Uterus (tissue), 4 donors: ENCODE data around the gene ADCY2. TPM values are rescaled to one million over a fixed set of nuclear protein-coding genes. Genes with fewer than 3 reads are reported as not detected.

Experiments used
- DNase-seq, 2 donors: peaks; one replicate each; pipeline ENCODE4 v3.0.0-alpha.2; 2019 to 2020
- H3K27ac ChIP-seq, 2 donors: fragments of 200-600 bp; sonication (generic); 1 replicate in 1 of 2; 2 replicates in 1 of 2; pipeline ENCODE4 v1.5.1; 2016 to 2018
- H3K27me3 ChIP-seq, 2 donors: fragments of 200-600 bp; sonication (generic); one replicate each; pipeline ENCODE4 v1.5.1; 2018 to 2019; ENCODE audit warnings: control low read depth in 1 of 2
- H3K36me3 ChIP-seq, 2 donors: fragments of 200-600 bp; sonication (generic); one replicate each; pipeline ENCODE4 v1.5.1; 2019; ENCODE audit warnings: control low read depth in 1 of 2
- H3K4me1 ChIP-seq, 2 donors: fragments of 200-600 bp; sonication (generic); one replicate each; pipeline ENCODE4 v1.5.1; 2018 to 2019; ENCODE audit warnings: control low read depth in 1 of 2
- H3K4me3 ChIP-seq, 2 donors: fragments of 200-600 bp; sonication (generic); 1 replicate in 1 of 2; 2 replicates in 1 of 2; pipeline ENCODE4 v1.5.1; 2018 to 2019; ENCODE audit warnings: mild to moderate bottlenecking in 1 of 2
- H3K9me3 ChIP-seq, 2 donors: fragments of 200-600 bp; sonication (generic); one replicate each; pipeline ENCODE4 v1.5.1; 2019; ENCODE audit warnings: control low read depth in 1 of 2
- CTCF ChIP-seq, 4 experiments: fragments of 200-600 bp in 2 of 4; fragments of 450-650 bp in 2 of 4; sonication (generic) in 2 of 4; IDR thresholded peaks; one replicate each; pipeline ENCODE4 v1.5.1; 2016 to 2019; ENCODE audit warnings: antibody characterized with exemption in 4 of 4, mild to moderate bottlenecking in 2 of 4, moderate library complexity in 1 of 4
- POLR2A ChIP-seq, 2 donors: fragments of 450-650 bp; IDR thresholded peaks; one replicate each; pipeline ENCODE4 v1.6.1; 2016; ENCODE audit warnings: antibody characterized with exemption in 2 of 2, mild to moderate bottlenecking in 1 of 2, moderate library complexity in 1 of 2
- intact Hi-C: fragments of 100-400 bp; cut with DNase I; formaldehyde crosslinking; loops from one replicate; pipeline ENCODE4 v1.15.1; 2023; ENCODE audit warnings: low total_unique reads
- total RNA-seq, 4 donors: library from RNA; depleted of rRNA in 3 of 4; stranded (reverse); fragments of >200 nt in 3 of 4; gene quantifications; one replicate each; pipeline versions ENCODE4 v1.1.0 to v1.2.4, GENCODE V29; 2014 to 2023
- donor health status: DM: yes; HTN: yes; CAD: no.

ADCY2 gene
- total RNA-seq, 4 donors from 2014 or later, result 3.8 to 25.3 (median 4.5) TPM

DNA sequence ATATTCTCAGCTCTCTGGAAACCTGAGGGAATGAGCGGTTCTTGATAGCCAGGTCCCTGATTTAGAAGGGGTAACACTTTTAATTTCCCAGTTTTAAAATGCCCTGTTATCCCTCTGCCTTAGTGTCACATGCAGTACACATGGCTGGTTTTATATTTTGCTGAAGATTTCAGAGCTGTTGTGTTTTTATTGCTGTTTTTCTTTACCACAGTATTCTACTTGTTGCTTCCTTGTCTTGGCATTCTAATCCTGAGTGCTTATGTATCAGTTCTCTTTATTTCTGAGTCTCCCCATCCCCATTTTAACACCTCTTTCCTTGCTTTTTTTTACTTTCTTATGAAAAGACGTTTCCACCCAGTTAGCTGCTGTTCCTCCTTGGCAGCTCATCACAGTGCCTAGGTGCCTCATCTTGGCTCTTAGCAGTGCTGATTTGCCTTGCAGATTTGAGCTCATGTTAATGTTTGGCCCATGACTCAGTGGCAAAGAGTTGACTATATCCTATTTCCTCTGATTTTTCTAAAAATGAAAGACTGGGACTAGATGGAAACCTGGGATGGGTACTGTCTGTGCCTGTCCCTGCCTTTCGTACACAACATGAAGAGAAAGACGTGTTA is 476.7 kb downstream of the ADCY2 start:
- Histone ChIP-seq H3K4me3 (no peak overlapping the region), H3K27me3 (no peaks in the 10 kb centered on the region), H3K4me1 (peaks cover 0 to 9% of the 10 kb centered on the region in 2 donors), H3K9me3 (no peaks in the 10 kb centered on the region), H3K36me3 (no peaks in the 10 kb centered on the region), H3K27ac (no peak overlapping the region)
- DNase-seq, result no peak
- intact Hi-C loops, result no loop called here
- TF ChIP-seq POLR2A (IDR thresholded peaks at IDR 0.05) (no peak), CTCF (IDR thresholded peaks at IDR 0.05) (no peak)

GRCh38 chr5:7873216-7873615 is 477.3 kb downstream of the ADCY2 start:
- H3K27ac ChIP-seq, result no peak overlapping the region
- H3K9me3 ChIP-seq, result no peaks in the 10 kb centered on the region
- intact Hi-C loops, result no loop called here
- no peak for DNase-seq
- no peaks in the 10 kb centered on the region for H3K27me3 ChIP-seq
- H3K4me3 ChIP-seq, result no peak overlapping the region
- H3K36me3 ChIP-seq, result no peaks in the 10 kb centered on the region
- no peak for TF ChIP-seq POLR2A (IDR thresholded peaks at IDR 0.05)
- no peak for TF ChIP-seq CTCF (IDR thresholded peaks at IDR 0.05)
- H3K4me1 ChIP-seq, result peaks cover 0 to 9% of the 10 kb centered on the region in 2 donors

DNA sequence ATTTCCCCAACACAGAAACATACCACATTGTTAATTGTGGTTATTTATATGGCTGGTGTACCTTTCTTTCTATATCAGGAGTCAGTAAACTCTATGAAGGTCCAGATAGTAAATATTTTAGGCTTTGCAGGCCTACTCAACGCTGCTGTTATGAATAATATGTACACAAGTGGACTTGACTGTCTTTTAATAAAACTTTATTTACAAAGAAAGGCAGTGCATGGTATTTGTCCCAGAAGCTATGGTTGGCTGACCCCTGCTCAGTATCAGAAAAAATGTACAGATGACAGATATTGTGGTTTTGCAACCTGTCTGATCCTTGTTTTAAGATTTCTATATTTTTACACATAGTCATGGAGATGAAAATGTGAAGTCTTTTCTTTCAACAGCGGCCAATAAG is 478.7 kb downstream of the ADCY2 start:
- Histone ChIP-seq H3K27me3 (no peaks in the 10 kb centered on the region), H3K4me1 (peaks cover 0 to 9% of the 10 kb centered on the region in 2 donors), H3K36me3 (no peaks in the 10 kb centered on the region), H3K9me3 (no peaks in the 10 kb centered on the region), H3K27ac (no peak overlapping the region), H3K4me3 (no peak overlapping the region)
- intact Hi-C loops, result no loop called here
- no peak for DNase-seq
- TF ChIP-seq POLR2A (IDR thresholded peaks at IDR 0.05) (no peak), CTCF (IDR thresholded peaks at IDR 0.05) (no peak)

DNA sequence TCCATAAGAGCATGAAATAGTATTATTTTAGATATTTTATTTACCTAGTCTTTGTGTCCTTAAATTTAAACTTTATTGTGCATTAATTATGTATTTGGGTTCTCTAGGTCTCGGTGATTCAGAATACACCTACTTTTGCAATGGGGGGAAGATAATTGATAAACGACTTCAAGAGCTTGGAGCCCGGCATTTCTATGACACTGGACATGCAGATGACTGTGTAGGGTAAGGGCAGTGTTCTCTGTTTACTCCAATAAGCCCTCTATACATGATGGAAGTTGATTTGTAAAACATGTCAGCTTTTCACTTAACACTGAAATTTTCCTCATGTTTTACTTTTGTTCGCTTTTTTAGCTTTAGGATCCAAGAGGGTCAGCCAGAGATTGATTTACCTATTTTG is 479.2 kb downstream of the ADCY2 start:
- DNase-seq, result no peak
- Histone ChIP-seq H3K36me3 (no peaks in the 10 kb centered on the region), H3K27ac (no peak overlapping the region), H3K4me1 (peaks cover 0 to 7% of the 10 kb centered on the region in 2 donors), H3K9me3 (no peaks in the 10 kb centered on the region), H3K4me3 (no peak overlapping the region), H3K27me3 (no peaks in the 10 kb centered on the region)
- TF ChIP-seq CTCF (IDR thresholded peaks at IDR 0.05) (no peak), POLR2A (IDR thresholded peaks at IDR 0.05) (no peak)
- intact Hi-C loops, result no loop called here

GRCh38 chr5:7876867-7877266 is 480.9 kb downstream of the ADCY2 start:
- H3K4me1 ChIP-seq, result no peaks in the 10 kb centered on the region
- intact Hi-C loops, result no loop called here
- no peak for TF ChIP-seq POLR2A (IDR thresholded peaks at IDR 0.05)
- no peak for TF ChIP-seq CTCF (IDR thresholded peaks at IDR 0.05)
- no peak for DNase-seq
- H3K27ac ChIP-seq, result no peak overlapping the region
- no peak overlapping the region for H3K4me3 ChIP-seq
- H3K9me3 ChIP-seq, result no peaks in the 10 kb centered on the region
- H3K27me3 ChIP-seq, result no peaks in the 10 kb centered on the region
- H3K36me3 ChIP-seq, result no peaks in the 10 kb centered on the region
